Measurements from ENCODE around the gene CAV1.
A peak's percentile ranks its signal among the peaks of the same experiment; 100 is the strongest.

CAV1 gene

DNA sequence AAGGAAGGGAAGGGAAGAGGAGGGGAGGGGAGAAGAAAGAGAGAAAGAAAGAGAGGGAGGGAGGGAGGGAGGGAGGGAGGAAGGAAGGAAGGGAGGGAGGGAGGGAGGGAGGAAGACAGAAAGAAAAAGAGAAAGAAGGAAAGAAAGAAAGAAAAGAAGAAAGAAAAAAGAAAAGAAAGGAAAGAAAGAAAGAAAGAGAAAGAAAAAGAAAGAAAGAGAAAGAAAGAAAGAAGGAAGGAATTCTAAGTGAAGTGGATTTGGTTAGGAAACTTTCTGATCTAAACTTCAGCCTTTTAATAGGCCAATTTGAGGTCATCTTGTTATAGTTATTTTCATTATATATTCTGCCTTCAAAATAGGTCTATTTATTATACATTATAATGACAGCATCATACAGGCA is 21.0 kb upstream of the CAV1 start:
- DNase-seq, result no peak
- Histone ChIP-seq H3K4me3 (ENCODE audit: insufficient read depth, low read depth, low read length, poor library complexity, severe bottlenecking) (no peak overlapping the region), H3K27ac (ENCODE audit: insufficient read depth, low read length, poor library complexity, severe bottlenecking) (no peak overlapping the region), H3K4me1 (ENCODE audit: control insufficient read depth, insufficient read depth, low read length, poor library complexity, severe bottlenecking) (peaks cover 7% of the 10 kb centered on the region), H3K36me3 (ENCODE audit: control insufficient read depth, insufficient read depth, low read length) (no peaks in the 10 kb centered on the region), H3K9me3 (ENCODE audit: control insufficient read depth, low read length) (no peaks in the 10 kb centered on the region), H3K27me3 (replicated peaks; ENCODE audit: control insufficient read depth, insufficient read depth, low read length, poor library complexity, severe bottlenecking) (peaks cover 22% of the 10 kb centered on the region)

DNA sequence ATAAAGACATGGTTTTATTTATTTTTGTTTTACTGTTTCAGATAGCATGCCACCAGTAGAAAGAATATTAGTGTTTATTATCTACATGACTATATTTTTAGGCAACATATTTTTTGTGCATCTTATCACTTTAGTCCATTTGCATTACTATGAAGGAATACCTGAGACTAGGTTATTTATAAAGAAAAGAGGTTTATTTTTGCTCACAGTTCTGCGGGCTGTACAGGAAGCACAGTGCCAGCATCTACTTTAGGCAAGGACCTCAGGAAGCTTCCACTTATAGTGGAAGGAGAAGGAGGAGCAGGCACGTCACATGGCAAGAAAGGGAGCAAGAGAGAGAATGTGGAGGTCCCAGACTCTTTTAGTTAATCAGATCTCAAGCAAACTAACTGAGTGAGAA is 19.6 kb upstream of the CAV1 start:
- H3K4me3 ChIP-seq (ENCODE audit: insufficient read depth, low read depth, low read length, poor library complexity, severe bottlenecking), result no peak overlapping the region
- peaks cover under 1% of the 10 kb centered on the region for H3K4me1 ChIP-seq (ENCODE audit: control insufficient read depth, insufficient read depth, low read length, poor library complexity, severe bottlenecking)
- H3K36me3 ChIP-seq (ENCODE audit: control insufficient read depth, insufficient read depth, low read length), result no peaks in the 10 kb centered on the region
- peaks cover 13% of the 10 kb centered on the region for H3K27me3 ChIP-seq (replicated peaks; ENCODE audit: control insufficient read depth, insufficient read depth, low read length, poor library complexity, severe bottlenecking)
- no peak overlapping the region for H3K27ac ChIP-seq (ENCODE audit: insufficient read depth, low read length, poor library complexity, severe bottlenecking)
- H3K9me3 ChIP-seq (ENCODE audit: control insufficient read depth, low read length), result no peaks in the 10 kb centered on the region
- no peak for DNase-seq

DNA sequence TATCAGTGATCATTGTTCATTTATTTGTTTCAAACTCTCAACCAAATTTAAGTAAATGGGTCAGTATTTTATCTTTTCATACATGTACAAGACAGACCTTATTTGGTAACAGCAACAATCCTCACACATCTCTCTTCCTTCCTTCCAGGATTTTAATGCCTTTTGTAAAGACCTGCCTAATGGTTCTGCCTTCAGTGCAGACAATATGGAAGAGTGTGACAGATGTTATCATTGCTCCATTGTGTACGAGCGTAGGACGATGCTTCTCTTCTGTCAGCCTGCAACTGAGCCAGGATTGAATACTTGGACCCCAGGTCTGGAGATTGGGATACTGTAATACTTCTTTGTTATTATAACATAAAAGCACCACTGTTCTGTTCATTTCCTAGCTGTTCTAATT is 19.0 kb upstream of the CAV1 start:
- DNase-seq, result no peak
- no peaks in the 10 kb centered on the region for H3K4me1 ChIP-seq (ENCODE audit: control insufficient read depth, insufficient read depth, low read length, poor library complexity, severe bottlenecking)
- no peaks in the 10 kb centered on the region for H3K36me3 ChIP-seq (ENCODE audit: control insufficient read depth, insufficient read depth, low read length)
- H3K4me3 ChIP-seq (ENCODE audit: insufficient read depth, low read depth, low read length, poor library complexity, severe bottlenecking), result no peak overlapping the region
- H3K27ac ChIP-seq (ENCODE audit: insufficient read depth, low read length, poor library complexity, severe bottlenecking), result no peak overlapping the region
- no peaks in the 10 kb centered on the region for H3K9me3 ChIP-seq (ENCODE audit: control insufficient read depth, low read length)
- peaks cover 8% of the 10 kb centered on the region for H3K27me3 ChIP-seq (replicated peaks; ENCODE audit: control insufficient read depth, insufficient read depth, low read length, poor library complexity, severe bottlenecking)

DNA sequence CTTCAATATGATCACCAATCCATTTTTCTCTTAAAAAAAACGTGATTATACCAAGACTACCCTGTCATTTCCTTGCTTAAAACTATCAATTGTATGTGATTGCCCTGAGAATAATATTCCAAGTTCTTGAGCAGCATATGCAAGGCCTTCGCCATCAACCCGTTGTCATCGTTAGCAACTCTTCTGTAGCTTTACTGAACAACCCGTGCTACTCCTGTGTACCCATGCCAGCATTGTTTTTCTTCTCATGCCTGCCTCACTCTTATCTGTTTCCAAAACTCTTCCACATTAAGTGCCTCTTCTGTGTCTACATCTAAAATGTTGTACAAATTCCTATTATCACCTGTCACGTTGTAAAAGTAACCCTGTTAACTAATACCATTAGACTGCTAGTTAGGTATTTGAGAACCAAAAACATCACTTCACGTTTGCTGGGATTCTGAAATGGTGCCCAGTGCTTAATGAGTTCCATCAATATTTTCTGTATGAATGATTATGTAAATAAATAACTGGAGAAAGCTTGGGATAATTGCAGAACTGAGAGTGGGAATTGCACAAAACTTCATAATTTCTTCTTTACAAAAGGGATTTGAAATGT is 14.8 kb upstream of the CAV1 start:
- H3K4me3 ChIP-seq (ENCODE audit: insufficient read depth, low read depth, low read length, poor library complexity, severe bottlenecking), result no peak overlapping the region
- H3K4me1 ChIP-seq (ENCODE audit: control insufficient read depth, insufficient read depth, low read length, poor library complexity, severe bottlenecking), result no peaks in the 10 kb centered on the region
- H3K27ac ChIP-seq (ENCODE audit: insufficient read depth, low read length, poor library complexity, severe bottlenecking), result no peak overlapping the region
- no peaks in the 10 kb centered on the region for H3K27me3 ChIP-seq (replicated peaks; ENCODE audit: control insufficient read depth, insufficient read depth, low read length, poor library complexity, severe bottlenecking)
- DNase-seq, result no peak
- no peaks in the 10 kb centered on the region for H3K9me3 ChIP-seq (ENCODE audit: control insufficient read depth, low read length)
- H3K36me3 ChIP-seq (ENCODE audit: control insufficient read depth, insufficient read depth, low read length), result no peaks in the 10 kb centered on the region

DNA sequence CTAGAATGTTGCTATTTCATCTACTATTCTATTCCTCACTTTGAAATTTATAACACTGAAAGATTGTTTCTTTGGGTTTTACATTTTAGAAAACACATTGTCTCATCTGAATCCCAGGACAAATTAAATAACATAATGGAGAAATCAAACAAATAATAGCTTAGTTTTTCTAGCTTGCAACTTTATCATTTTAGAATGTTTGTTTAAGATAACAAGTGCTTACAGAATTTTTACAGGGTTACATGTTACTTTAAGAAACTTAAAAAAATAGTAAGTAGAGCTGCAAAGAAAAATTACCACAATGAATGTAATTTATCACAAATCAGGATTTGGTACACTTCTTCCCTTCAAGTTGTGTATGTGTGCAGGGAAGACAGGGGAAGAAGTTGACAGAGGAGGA is 14.0 kb upstream of the CAV1 start:
- no peaks in the 10 kb centered on the region for H3K36me3 ChIP-seq (ENCODE audit: control insufficient read depth, insufficient read depth, low read length)
- H3K27me3 ChIP-seq (replicated peaks; ENCODE audit: control insufficient read depth, insufficient read depth, low read length, poor library complexity, severe bottlenecking), result no peaks in the 10 kb centered on the region
- H3K9me3 ChIP-seq (ENCODE audit: control insufficient read depth, low read length), result no peaks in the 10 kb centered on the region
- H3K4me1 ChIP-seq (ENCODE audit: control insufficient read depth, insufficient read depth, low read length, poor library complexity, severe bottlenecking), result no peaks in the 10 kb centered on the region
- DNase-seq, result no peak
- H3K4me3 ChIP-seq (ENCODE audit: insufficient read depth, low read depth, low read length, poor library complexity, severe bottlenecking), result no peak overlapping the region
- H3K27ac ChIP-seq (ENCODE audit: insufficient read depth, low read length, poor library complexity, severe bottlenecking), result no peak overlapping the region

DNA sequence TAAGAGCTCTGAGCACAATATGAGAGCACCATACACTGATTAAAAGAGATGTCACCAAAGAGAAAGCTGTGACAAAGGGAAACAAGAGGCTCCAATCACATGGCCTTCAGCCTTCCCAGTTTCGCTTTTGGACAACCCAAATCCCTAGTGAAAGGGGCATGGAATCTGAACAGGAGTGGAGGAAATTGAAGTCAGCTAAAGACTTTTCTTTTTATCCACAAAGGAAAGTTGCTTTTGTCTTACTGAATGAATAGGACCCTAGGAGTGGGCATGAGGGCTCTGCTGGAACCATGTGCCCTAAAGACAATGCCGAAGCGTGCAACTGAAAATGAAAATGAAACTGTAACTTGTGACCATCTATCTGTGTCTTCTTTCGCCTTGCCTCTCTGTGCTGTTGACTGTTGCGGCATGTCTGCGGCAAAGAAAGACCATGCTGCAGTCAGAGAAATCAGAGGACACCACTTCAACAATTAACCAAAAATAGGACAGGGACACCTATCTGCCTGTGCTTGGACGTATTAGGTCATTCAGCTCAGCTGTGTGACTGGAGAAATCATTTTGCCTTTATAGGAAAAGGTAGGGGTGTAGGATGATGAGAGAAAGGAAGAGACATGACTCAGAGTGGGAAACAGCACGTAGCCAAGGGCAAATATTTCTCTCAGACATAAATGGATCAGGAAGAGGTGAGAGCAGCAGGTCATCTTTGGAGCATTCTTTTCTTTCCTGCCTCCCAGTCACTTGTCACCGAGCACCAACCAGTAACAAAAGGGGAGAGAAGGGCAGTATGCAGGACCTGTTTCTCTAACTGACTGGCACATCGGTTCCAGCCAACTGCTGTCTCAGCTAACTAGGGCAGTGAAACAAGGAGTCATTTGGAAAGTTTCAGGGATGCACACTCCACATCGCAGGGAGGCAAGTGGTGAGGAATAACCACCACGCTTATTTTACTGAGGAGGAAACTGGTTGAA is 13.0 kb upstream of the CAV1 start:
- Histone ChIP-seq H3K4me3 (ENCODE audit: insufficient read depth, low read depth, low read length, poor library complexity, severe bottlenecking) (peak overlapping the region; percentile 54), H3K9me3 (ENCODE audit: control insufficient read depth, low read length) (no peaks in the 10 kb centered on the region), H3K4me1 (ENCODE audit: control insufficient read depth, insufficient read depth, low read length, poor library complexity, severe bottlenecking) (no peaks in the 10 kb centered on the region), H3K27ac (ENCODE audit: insufficient read depth, low read length, poor library complexity, severe bottlenecking) (peak overlapping the region; percentile 12), H3K27me3 (replicated peaks; ENCODE audit: control insufficient read depth, insufficient read depth, low read length, poor library complexity, severe bottlenecking) (no peaks in the 10 kb centered on the region), H3K36me3 (ENCODE audit: control insufficient read depth, insufficient read depth, low read length) (no peaks in the 10 kb centered on the region)
- no peak for DNase-seq

DNA sequence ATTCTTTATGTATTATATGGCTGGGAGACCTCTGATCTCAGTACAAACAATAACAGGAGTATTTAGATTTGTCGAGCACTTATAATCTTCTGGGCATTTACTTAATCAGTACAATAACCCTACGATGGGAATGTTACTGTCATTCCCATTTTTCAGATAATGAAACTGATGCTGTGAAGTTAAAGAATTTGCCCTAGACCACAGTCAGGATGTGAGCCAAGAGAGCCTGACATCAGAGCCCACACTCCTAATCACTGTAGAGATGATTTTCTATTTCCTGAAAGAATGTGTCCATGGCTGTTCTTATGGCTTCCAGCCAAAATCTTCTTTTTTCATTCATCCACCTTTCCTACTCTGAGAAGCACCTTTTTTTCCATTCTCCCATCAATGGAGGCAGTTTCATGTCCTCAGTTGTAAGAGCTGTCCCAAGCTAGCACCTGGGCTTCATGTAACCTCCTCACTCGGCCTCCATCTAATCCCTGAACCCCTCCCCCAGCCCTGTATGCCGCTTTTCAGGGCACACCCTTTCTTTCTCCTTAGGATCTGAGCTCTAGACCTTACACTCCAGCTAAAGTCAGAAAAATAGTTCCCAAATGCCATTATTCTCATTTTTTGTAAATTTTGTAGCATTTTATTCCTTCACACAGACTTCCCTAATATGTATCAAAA is 12.2 kb upstream of the CAV1 start:
- Histone ChIP-seq H3K4me1 (ENCODE audit: control insufficient read depth, insufficient read depth, low read length, poor library complexity, severe bottlenecking) (no peaks in the 10 kb centered on the region), H3K4me3 (ENCODE audit: insufficient read depth, low read depth, low read length, poor library complexity, severe bottlenecking) (no peak overlapping the region), H3K36me3 (ENCODE audit: control insufficient read depth, insufficient read depth, low read length) (no peaks in the 10 kb centered on the region), H3K27me3 (replicated peaks; ENCODE audit: control insufficient read depth, insufficient read depth, low read length, poor library complexity, severe bottlenecking) (no peaks in the 10 kb centered on the region), H3K27ac (ENCODE audit: insufficient read depth, low read length, poor library complexity, severe bottlenecking) (no peak overlapping the region), H3K9me3 (ENCODE audit: control insufficient read depth, low read length) (no peaks in the 10 kb centered on the region)
- DNase-seq, result no peak

DNA sequence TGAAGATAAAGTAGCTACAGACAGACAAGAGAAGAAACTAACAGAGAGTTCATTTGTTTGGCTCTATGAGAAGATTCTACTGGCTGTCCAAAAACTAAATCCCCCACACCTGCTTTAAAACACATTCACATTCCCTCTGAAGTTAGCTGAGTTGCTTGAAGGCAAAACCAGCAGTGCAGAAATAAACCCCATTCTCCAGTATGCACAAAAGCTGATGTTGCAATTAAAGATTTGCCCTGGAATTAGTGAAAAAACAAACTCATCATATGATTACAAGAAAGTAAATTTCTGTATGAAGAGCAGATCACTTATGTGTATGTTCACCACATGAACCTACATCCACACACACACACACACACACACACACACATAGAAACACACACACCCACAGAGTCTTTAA is 9.3 kb upstream of the CAV1 start:
- DNase-seq, result no peak
- H3K27me3 ChIP-seq (replicated peaks; ENCODE audit: control insufficient read depth, insufficient read depth, low read length, poor library complexity, severe bottlenecking), result peaks cover 4% of the 10 kb centered on the region
- no peaks in the 10 kb centered on the region for H3K36me3 ChIP-seq (ENCODE audit: control insufficient read depth, insufficient read depth, low read length)
- H3K27ac ChIP-seq (ENCODE audit: insufficient read depth, low read length, poor library complexity, severe bottlenecking), result no peak overlapping the region
- no peaks in the 10 kb centered on the region for H3K4me1 ChIP-seq (ENCODE audit: control insufficient read depth, insufficient read depth, low read length, poor library complexity, severe bottlenecking)
- no peaks in the 10 kb centered on the region for H3K9me3 ChIP-seq (ENCODE audit: control insufficient read depth, low read length)
- no peak overlapping the region for H3K4me3 ChIP-seq (ENCODE audit: insufficient read depth, low read depth, low read length, poor library complexity, severe bottlenecking)

DNA sequence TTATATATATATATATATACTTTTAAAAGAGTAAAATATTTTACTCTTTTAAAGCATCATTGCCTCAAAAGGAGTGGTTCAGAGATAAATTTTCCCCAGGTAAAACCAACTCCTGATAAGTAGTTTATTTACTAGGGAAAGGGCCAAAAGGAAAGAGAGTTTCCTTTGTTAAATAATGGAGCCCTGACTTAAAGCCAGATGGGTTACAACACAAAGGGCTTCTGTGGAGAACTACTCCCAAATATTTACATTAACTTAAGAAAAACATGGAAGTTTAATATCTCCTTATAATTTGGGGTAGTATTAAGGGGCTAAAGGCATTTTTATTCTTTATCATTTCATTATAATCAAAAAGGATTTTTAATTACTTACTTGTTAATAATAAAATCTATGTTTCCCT is 8.5 kb upstream of the CAV1 start:
- Histone ChIP-seq H3K4me1 (ENCODE audit: control insufficient read depth, insufficient read depth, low read length, poor library complexity, severe bottlenecking) (no peaks in the 10 kb centered on the region), H3K36me3 (ENCODE audit: control insufficient read depth, insufficient read depth, low read length) (no peaks in the 10 kb centered on the region), H3K9me3 (ENCODE audit: control insufficient read depth, low read length) (no peaks in the 10 kb centered on the region), H3K27ac (ENCODE audit: insufficient read depth, low read length, poor library complexity, severe bottlenecking) (no peak overlapping the region), H3K27me3 (replicated peaks; ENCODE audit: control insufficient read depth, insufficient read depth, low read length, poor library complexity, severe bottlenecking) (peaks cover 4% of the 10 kb centered on the region), H3K4me3 (ENCODE audit: insufficient read depth, low read depth, low read length, poor library complexity, severe bottlenecking) (no peak overlapping the region)
- no peak for DNase-seq

DNA sequence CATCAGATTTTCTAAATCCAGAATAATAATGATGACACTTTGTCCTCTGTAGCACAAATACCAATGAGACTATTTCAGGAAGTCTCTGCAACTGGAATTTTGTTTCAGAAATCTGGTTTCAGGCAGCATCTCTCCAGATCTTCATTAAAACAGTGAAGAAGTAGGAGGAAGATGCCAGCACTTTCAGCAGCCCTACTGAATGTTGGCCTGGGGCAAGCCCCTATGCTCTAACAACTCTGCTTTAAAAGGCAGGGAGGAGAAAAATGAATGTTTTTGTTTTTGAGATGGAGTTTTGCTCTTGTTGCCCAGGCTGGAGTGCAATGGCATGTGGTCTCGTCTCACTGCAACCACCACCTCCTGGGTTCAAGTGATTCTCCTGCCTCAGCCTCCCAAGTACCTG is 7.2 kb upstream of the CAV1 start:
- no peak for DNase-seq
- Histone ChIP-seq H3K36me3 (ENCODE audit: control insufficient read depth, insufficient read depth, low read length) (no peaks in the 10 kb centered on the region), H3K27me3 (replicated peaks; ENCODE audit: control insufficient read depth, insufficient read depth, low read length, poor library complexity, severe bottlenecking) (peaks cover 4% of the 10 kb centered on the region), H3K4me1 (ENCODE audit: control insufficient read depth, insufficient read depth, low read length, poor library complexity, severe bottlenecking) (no peaks in the 10 kb centered on the region), H3K27ac (ENCODE audit: insufficient read depth, low read length, poor library complexity, severe bottlenecking) (no peak overlapping the region), H3K4me3 (ENCODE audit: insufficient read depth, low read depth, low read length, poor library complexity, severe bottlenecking) (no peak overlapping the region), H3K9me3 (ENCODE audit: control insufficient read depth, low read length) (no peaks in the 10 kb centered on the region)

Data from effector memory CD4-positive, alpha-beta T cell (primary cell).